NCI-H187 (cell line): ENCODE data around the gene PGAM2.

Experiments used
- DNase-seq, 2 experiments: peaks; one replicate each; lab custom pipeline; 2025; lab: John Stamatoyannopoulos, UW

PGAM2 gene

GRCh38 chr7:44082541-44083207 lies 17.3 kb upstream of the PGAM2 start:
- DNase-seq, result peak; percentile 87 to 96

- DNase-seq, result no peak
Measured at GRCh38 chr7:44081266-44081748, 15.9 kb upstream of the PGAM2 start.

GRCh38 chr7:44080686-44081265 lies 15.4 kb upstream of the PGAM2 start:
- DNase-seq, result no peak

GRCh38 chr7:44080118-44080517 lies 14.8 kb upstream of the PGAM2 start:
- no peak for DNase-seq

GRCh38 chr7:44079331-44080021 lies 14.1 kb upstream of the PGAM2 start:
- DNase-seq, result no peak

- no peak for DNase-seq
Measured at GRCh38 chr7:44078521-44078920, 13.2 kb upstream of the PGAM2 start.

GRCh38 chr7:44077681-44078091 lies 12.3 kb upstream of the PGAM2 start:
- DNase-seq, result no peak

GRCh38 chr7:44077061-44077460 lies 11.7 kb upstream of the PGAM2 start:
- DNase-seq, result no peak

- no peak for DNase-seq
Measured at GRCh38 chr7:44076101-44076895, 10.9 kb upstream of the PGAM2 start.

GRCh38 chr7:44075296-44076075 lies 10.1 kb upstream of the PGAM2 start:
- DNase-seq, result no peak

- DNase-seq, result no peak
Measured at GRCh38 chr7:44074349-44074695, 9.0 kb upstream of the PGAM2 start.

- no peak for DNase-seq
Measured at GRCh38 chr7:44073664-44074348, 8.4 kb upstream of the PGAM2 start.

GRCh38 chr7:44072364-44073231 lies 7.2 kb upstream of the PGAM2 start:
- DNase-seq, result no peak

- no peak for DNase-seq
Measured at GRCh38 chr7:44071726-44072363, 6.5 kb upstream of the PGAM2 start.

- no peak for DNase-seq
Measured at GRCh38 chr7:44068054-44068453, 2.7 kb upstream of the PGAM2 start.

GRCh38 chr7:44067064-44067951 lies 1.9 kb upstream of the PGAM2 start:
- no peak for DNase-seq

GRCh38 chr7:44066494-44067063 lies 1.2 kb upstream of the PGAM2 start:
- no peak for DNase-seq

- DNase-seq, result no peak
Measured at GRCh38 chr7:44066111-44066460, 719 bp upstream of the PGAM2 start.
